PC-9 (cell line): ENCODE measurements around the gene SOX5. TPM values are rescaled to one million over a fixed set of nuclear protein-coding genes. Genes with fewer than 3 reads are reported as not detected.

Source experiments
- BruUV-seq: library from RNA; stranded (reverse); fragments of 400-500 nt; replicated peaks from 2 replicates; lab custom pipeline; 2021; lab: Mats Ljungman, UMichigan
- CTCF ChIA-PET: fragments of 300-600 bp; sonication (Branson Sonifier 250); formaldehyde crosslinking; loops from one replicate; lab custom pipeline; 2022; ENCODE audit warnings: antibody characterized with exemption; lab: Charles Lee
- POLR2A ChIA-PET: fragments of 300-600 bp; sonication (Branson Sonifier 250); formaldehyde crosslinking; loops from one replicate; lab custom pipeline; 2022; ENCODE audit warnings: antibody characterized with exemption; ENCODE audit not compliant: unreplicated experiment; lab: Charles Lee
- DNase-seq, 2 experiments: peaks; one replicate each; pipeline versions ENCODE4 v3.0.0 to v3.0.0-alpha.2; 2015 to 2022; ENCODE audit warnings: mixed read lengths in 1 of 2
- H2AFZ ChIP-seq: fragments of 200-600 bp; sonication (generic); 2 replicates; pipeline ENCODE4 v1.8.1; 2017; ENCODE audit warnings: antibody characterized with exemption
- H3F3A ChIP-seq: fragments of 200-600 bp; sonication (generic); 2 replicates; pipeline ENCODE4 v1.8.1; 2017; ENCODE audit warnings: antibody characterized with exemption, mild to moderate bottlenecking, low read depth; ENCODE audit not compliant: insufficient read depth
- H3K27ac ChIP-seq: fragments of 200-600 bp; sonication (generic); 2 replicates; pipeline ENCODE4 v1.6.1; 2016; ENCODE audit warnings: mixed run types
- H3K27me3 ChIP-seq: fragments of 200-600 bp; sonication (generic); 2 replicates; pipeline ENCODE4 v1.6.1; 2016; ENCODE audit warnings: low read depth, mixed run types; ENCODE audit not compliant: insufficient read depth
- H3K36me3 ChIP-seq: fragments of 200-600 bp; sonication (generic); 2 replicates; pipeline ENCODE4 v1.6.1; 2016; ENCODE audit warnings: low read depth, mixed run types
- H3K4me1 ChIP-seq: fragments of 200-600 bp; sonication (generic); replicated peaks from 2 replicates; pipeline ENCODE4 v1.6.1; 2016; ENCODE audit warnings: mixed run types; ENCODE audit not compliant: insufficient read depth
- H3K4me2 ChIP-seq: fragments of 200-600 bp; sonication (generic); 2 replicates; pipeline ENCODE4 v1.6.1; 2017; ENCODE audit warnings: mixed run types
- H3K4me3 ChIP-seq: fragments of 200-600 bp; sonication (generic); 2 replicates; pipeline ENCODE4 v1.6.1; 2016; ENCODE audit warnings: mixed run types
- H3K79me2 ChIP-seq: fragments of 200-600 bp; sonication (generic); 2 replicates; pipeline ENCODE4 v1.6.1; 2017; ENCODE audit warnings: low read depth, mixed run types
- H3K9me2 ChIP-seq: fragments of 200-600 bp; sonication (generic); 2 replicates; pipeline ENCODE4 v1.8.1; 2017; ENCODE audit warnings: mild to moderate bottlenecking; ENCODE audit not compliant: insufficient read depth
- H3K9me3 ChIP-seq: fragments of 200-600 bp; sonication (generic); 2 replicates; pipeline ENCODE4 v1.8.1; 2016; ENCODE audit warnings: low read depth; ENCODE audit not compliant: insufficient read depth
- H4K20me1 ChIP-seq: fragments of 200-600 bp; sonication (generic); 2 replicates; pipeline ENCODE4 v1.8.1; 2017; ENCODE audit not compliant: insufficient read depth
- CTCF ChIP-seq: fragments of 200-600 bp; sonication (generic); conservative IDR thresholded peaks from 2 replicates; pipeline ENCODE4 v1.6.1; 2017; ENCODE audit warnings: mixed run types, antibody characterized with exemption, mild to moderate bottlenecking, moderate library complexity
- EZH2 ChIP-seq: fragments of 200-600 bp; sonication (generic); IDR thresholded peaks from 2 replicates; pipeline ENCODE4 v1.8.0; 2017; ENCODE audit warnings: antibody characterized with exemption, low read depth
- intact Hi-C: fragments of 100-400 bp; cut with micrococcal nuclease; formaldehyde crosslinking; loops from one replicate; pipeline ENCODE4 v1.10.0; 2022; ENCODE audit not compliant: unreplicated experiment
- total RNA-seq: library from RNA; stranded (reverse); gene quantifications from 2 replicates; pipeline ENCODE4 v1.2.3, GENCODE V29; 2021

Gene SOX5
- total RNA-seq, 1 experiment from 2014 or later = not detected

GRCh38 chr12:23760495-23760894, 189.0 kb downstream of the SOX5 start:
- intact Hi-C loops = no loop called here
- Histone ChIP-seq H3K9me3 (no peaks in the 10 kb centered on the region), H3K27ac (no peak overlapping the region), H4K20me1 (no peaks in the 10 kb centered on the region), H3K4me1 (no peaks in the 10 kb centered on the region), H3K9me2 (no peaks in the 10 kb centered on the region), H3K4me3 (no peak overlapping the region), H2AFZ (no peak overlapping the region), H3K79me2 (no peaks in the 10 kb centered on the region), H3K27me3 (peaks cover 6% of the 10 kb centered on the region; the same call in 1 of the 2 replicates), H3K36me3 (no peaks in the 10 kb centered on the region), H3K4me2 (no peak overlapping the region), H3F3A (no peaks in the 10 kb centered on the region)
- DNase-seq = no peak
- no TSS peak for BruUV-seq
- CTCF ChIA-PET = no interaction called here
- TF ChIP-seq CTCF = no peak
- no peak for TF ChIP-seq EZH2
- POLR2A ChIA-PET = no interaction called here

- Histone ChIP-seq H3K27ac (no peak overlapping the region), H3K4me2 (no peak overlapping the region), H3K79me2 (no peaks in the 10 kb centered on the region), H3K9me3 (no peaks in the 10 kb centered on the region), H3K27me3 (peaks cover 6% of the 10 kb centered on the region; the same call in 1 of the 2 replicates), H3F3A (no peaks in the 10 kb centered on the region), H3K9me2 (no peaks in the 10 kb centered on the region), H3K36me3 (no peaks in the 10 kb centered on the region), H2AFZ (no peak overlapping the region), H4K20me1 (no peaks in the 10 kb centered on the region), H3K4me3 (no peak overlapping the region), H3K4me1 (no peaks in the 10 kb centered on the region)
- no peak for TF ChIP-seq EZH2
- TF ChIP-seq CTCF = no peak
- no TSS peak for BruUV-seq
- ChIA-PET CTCF (no interaction called here), POLR2A (no interaction called here)
- intact Hi-C loops = no loop called here
- DNase-seq = no peak
Observed at GRCh38 chr12:23758608-23759007, 190.9 kb downstream of the SOX5 start.

GRCh38 chr12:23757541-23757962, 191.9 kb downstream of the SOX5 start:
- TF ChIP-seq EZH2 (no peak), CTCF (no peak)
- ChIA-PET CTCF (no interaction called here), POLR2A (no interaction called here)
- Histone ChIP-seq H3K4me1 (no peaks in the 10 kb centered on the region), H3K9me3 (peaks cover 2% of the 10 kb centered on the region; the same call in 1 of the 2 replicates), H3K27ac (no peak overlapping the region), H3F3A (no peaks in the 10 kb centered on the region), H3K27me3 (peaks cover 6% of the 10 kb centered on the region; the same call in 1 of the 2 replicates), H2AFZ (no peak overlapping the region), H3K4me3 (no peak overlapping the region), H4K20me1 (no peaks in the 10 kb centered on the region), H3K9me2 (no peaks in the 10 kb centered on the region), H3K79me2 (no peaks in the 10 kb centered on the region), H3K36me3 (no peaks in the 10 kb centered on the region), H3K4me2 (no peak overlapping the region)
- BruUV-seq = no TSS peak
- no peak for DNase-seq
- intact Hi-C loops = no loop called here
